Measurements from ENCODE around the gene RNF212. TPM values are rescaled to one million over a fixed set of nuclear protein-coding genes. Genes with fewer than 3 reads are reported as not detected.

Gene RNF212
- total RNA-seq, 1 donor from 2014 or later, result 6.9 TPM

DNA sequence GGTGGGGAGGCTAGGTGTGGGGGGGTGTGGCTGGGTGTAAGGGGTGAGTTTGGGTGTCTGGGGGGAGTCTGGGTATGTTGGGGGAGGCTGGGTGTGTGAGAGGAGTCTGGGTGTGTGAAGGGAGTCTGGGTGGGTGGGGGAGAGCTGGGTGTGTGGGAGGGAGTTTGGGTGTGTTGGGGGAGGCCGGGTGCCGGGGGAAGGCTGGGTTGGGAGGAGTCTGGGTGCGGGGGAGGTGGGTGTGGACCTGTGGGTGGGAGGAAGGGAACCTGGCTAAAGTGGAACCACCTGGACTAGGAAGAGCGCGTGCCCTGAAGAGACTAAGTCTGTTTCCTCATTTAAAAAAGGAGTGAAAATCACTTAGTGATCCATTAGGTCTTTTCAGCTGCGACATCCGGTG lies 40.8 kb upstream of the RNF212 start:
- DNase-seq, result no peak
- TF ChIP-seq, protein P1, sequence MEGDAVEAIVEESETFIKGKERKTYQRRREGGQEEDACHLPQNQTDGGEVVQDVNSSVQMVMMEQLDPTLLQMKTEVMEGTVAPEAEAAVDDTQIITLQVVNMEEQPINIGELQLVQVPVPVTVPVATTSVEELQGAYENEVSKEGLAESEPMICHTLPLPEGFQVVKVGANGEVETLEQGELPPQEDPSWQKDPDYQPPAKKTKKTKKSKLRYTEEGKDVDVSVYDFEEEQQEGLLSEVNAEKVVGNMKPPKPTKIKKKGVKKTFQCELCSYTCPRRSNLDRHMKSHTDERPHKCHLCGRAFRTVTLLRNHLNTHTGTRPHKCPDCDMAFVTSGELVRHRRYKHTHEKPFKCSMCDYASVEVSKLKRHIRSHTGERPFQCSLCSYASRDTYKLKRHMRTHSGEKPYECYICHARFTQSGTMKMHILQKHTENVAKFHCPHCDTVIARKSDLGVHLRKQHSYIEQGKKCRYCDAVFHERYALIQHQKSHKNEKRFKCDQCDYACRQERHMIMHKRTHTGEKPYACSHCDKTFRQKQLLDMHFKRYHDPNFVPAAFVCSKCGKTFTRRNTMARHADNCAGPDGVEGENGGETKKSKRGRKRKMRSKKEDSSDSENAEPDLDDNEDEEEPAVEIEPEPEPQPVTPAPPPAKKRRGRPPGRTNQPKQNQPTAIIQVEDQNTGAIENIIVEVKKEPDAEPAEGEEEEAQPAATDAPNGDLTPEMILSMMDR (IDR thresholded peaks at IDR 0.05), result no peak
- no peak overlapping the region for H3K4me3 ChIP-seq
- H3K4me1 ChIP-seq, result peaks cover 9% of the 10 kb centered on the region
- H3K36me3 ChIP-seq, result no peaks in the 10 kb centered on the region
- H3K27ac ChIP-seq, result no peak overlapping the region
- intact Hi-C loops (cut with DNase I), result no loop called here
- no peak for ATAC-seq
- H3K27me3 ChIP-seq, result no peaks in the 10 kb centered on the region
- no peaks in the 10 kb centered on the region for H3K9me3 ChIP-seq

GRCh38 chr4:1153567-1154090 lies 40.3 kb upstream of the RNF212 start:
- no peaks in the 10 kb centered on the region for H3K36me3 ChIP-seq
- TF ChIP-seq, protein P1 (IDR thresholded peaks at IDR 0.05), result no peak
- H3K9me3 ChIP-seq, result no peaks in the 10 kb centered on the region
- intact Hi-C loops (cut with DNase I), result no loop called here
- H3K4me3 ChIP-seq, result no peak overlapping the region
- no peaks in the 10 kb centered on the region for H3K27me3 ChIP-seq
- no peak overlapping the region for H3K27ac ChIP-seq
- ATAC-seq (no peak), DNase-seq (no peak)
- H3K4me1 ChIP-seq, result peaks cover 9% of the 10 kb centered on the region

- no peak overlapping the region for H3K4me3 ChIP-seq
- H3K9me3 ChIP-seq, result no peaks in the 10 kb centered on the region
- H3K27ac ChIP-seq, result no peak overlapping the region
- H3K4me1 ChIP-seq, result peaks cover 9% of the 10 kb centered on the region
- ATAC-seq, result no peak
- no peaks in the 10 kb centered on the region for H3K36me3 ChIP-seq
- no peaks in the 10 kb centered on the region for H3K27me3 ChIP-seq
- TF ChIP-seq, protein P1 (IDR thresholded peaks at IDR 0.05), result no peak
- intact Hi-C loops (cut with DNase I), result no loop called here
- DNase-seq, result no peak
These were observed 38.9 kb upstream of the RNF212 start for GRCh38 chr4:1152290-1152689.

- H3K4me3 ChIP-seq, result no peak overlapping the region
- DNase-seq (no peak), ATAC-seq (no peak)
- H3K36me3 ChIP-seq, result no peaks in the 10 kb centered on the region
- no peaks in the 10 kb centered on the region for H3K27me3 ChIP-seq
- no peak overlapping the region for H3K27ac ChIP-seq
- intact Hi-C loops (cut with DNase I), result no loop called here
- H3K4me1 ChIP-seq, result peaks cover 9% of the 10 kb centered on the region
- TF ChIP-seq, protein P1 (IDR thresholded peaks at IDR 0.05), result no peak
- no peaks in the 10 kb centered on the region for H3K9me3 ChIP-seq
These were observed 38.2 kb upstream of the RNF212 start for GRCh38 chr4:1151541-1151940.

- Histone ChIP-seq H3K27ac (no peak overlapping the region), H3K9me3 (no peaks in the 10 kb centered on the region), H3K4me1 (peaks cover 9% of the 10 kb centered on the region), H3K36me3 (no peaks in the 10 kb centered on the region), H3K27me3 (no peaks in the 10 kb centered on the region), H3K4me3 (no peak overlapping the region)
- TF ChIP-seq, protein P1 (IDR thresholded peaks at IDR 0.05), result no peak
- no peak for DNase-seq
- intact Hi-C loops (cut with DNase I), result no loop called here
- ATAC-seq, result no peak
These were observed 37.5 kb upstream of the RNF212 start for GRCh38 chr4:1150875-1151274.

GRCh38 chr4:1139860-1140259 lies 26.5 kb upstream of the RNF212 start:
- DNase-seq (no peak), ATAC-seq (no peak)
- H3K9me3 ChIP-seq, result no peaks in the 10 kb centered on the region
- intact Hi-C loops (cut with DNase I), result no loop called here
- TF ChIP-seq, protein P1 (IDR thresholded peaks at IDR 0.05), result no peak
- H3K27ac ChIP-seq, result no peak overlapping the region
- H3K4me3 ChIP-seq, result no peak overlapping the region
- no peaks in the 10 kb centered on the region for H3K36me3 ChIP-seq
- H3K27me3 ChIP-seq, result no peaks in the 10 kb centered on the region
- peaks cover 10% of the 10 kb centered on the region for H3K4me1 ChIP-seq

All from upper lobe of right lung (tissue), 1 donor.